ENCODE measurements around the gene PCDHGC5. TPM values are rescaled to one million over a fixed set of nuclear protein-coding genes. Genes with fewer than 3 reads are reported as not detected.

Gene PCDHGC5
- total RNA-seq, 4 donors from 2014 or later = 0.26 to 1.7 (median 1.5) TPM

DNA sequence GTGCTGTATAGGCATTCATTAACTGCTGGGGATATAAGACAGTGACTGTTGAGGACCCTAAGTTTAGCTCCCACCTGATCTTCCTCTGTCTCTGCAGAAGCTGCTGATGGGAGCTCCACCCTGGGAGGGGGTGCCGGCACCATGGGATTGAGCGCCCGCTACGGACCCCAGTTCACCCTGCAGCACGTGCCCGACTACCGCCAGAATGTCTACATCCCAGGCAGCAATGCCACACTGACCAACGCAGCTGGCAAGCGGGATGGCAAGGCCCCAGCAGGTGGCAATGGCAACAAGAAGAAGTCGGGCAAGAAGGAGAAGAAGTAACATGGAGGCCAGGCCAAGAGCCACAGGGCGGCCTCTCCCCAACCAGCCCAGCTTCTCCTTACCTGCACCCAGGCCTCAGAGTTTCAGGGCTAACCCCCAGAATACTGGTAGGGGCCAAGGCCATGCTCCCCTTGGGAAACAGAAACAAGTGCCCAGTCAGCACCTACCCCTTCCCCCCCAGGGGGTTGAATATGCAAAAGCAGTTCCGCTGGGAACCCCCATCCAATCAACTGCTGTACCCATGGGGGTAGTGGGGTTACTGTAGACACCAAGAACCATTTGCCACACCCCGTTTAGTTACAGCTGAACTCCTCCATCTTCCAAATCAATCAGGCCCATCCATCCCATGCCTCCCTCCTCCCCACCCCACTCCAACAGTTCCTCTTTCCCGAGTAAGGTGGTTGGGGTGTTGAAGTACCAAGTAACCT, 22.1 kb downstream of the PCDHGC5 start:
- intact Hi-C loops (cut with DNase I) = loop anchor here (5.0 kb wide), 1 partner anchor 34 kb away; the partner anchor contains the start of gene PCDHGC3

DNA sequence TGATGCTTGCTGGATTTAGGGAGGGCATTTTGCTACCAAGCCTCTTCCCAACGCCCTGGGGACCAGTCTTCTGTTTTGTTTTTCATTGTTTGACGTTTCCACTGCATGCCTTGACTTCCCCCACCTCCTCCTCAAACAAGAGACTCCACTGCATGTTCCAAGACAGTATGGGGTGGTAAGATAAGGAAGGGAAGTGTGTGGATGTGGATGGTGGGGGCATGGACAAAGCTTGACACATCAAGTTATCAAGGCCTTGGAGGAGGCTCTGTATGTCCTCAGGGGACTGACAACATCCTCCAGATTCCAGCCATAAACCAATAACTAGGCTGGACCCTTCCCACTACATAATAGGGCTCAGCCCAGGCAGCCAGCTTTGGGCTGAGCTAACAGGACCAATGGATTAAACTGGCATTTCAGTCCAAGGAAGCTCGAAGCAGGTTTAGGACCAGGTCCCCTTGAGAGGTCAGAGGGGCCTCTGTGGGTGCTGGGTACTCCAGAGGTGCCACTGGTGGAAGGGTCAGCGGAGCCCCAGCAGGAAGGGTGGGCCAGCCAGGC, 23.0 kb downstream of the PCDHGC5 start:
- peaks cover 21 to 87% (median 59%) of the 10 kb centered on the region in 3 donors for H3K4me1 ChIP-seq
- intact Hi-C loops (cut with DNase I) = loop anchor here (5.0 kb wide), 1 partner anchor 35 kb away; the partner anchor contains the start of gene PCDHGC3
- H3K36me3 ChIP-seq = peaks cover 0 to 62% (median 5%) of the 10 kb centered on the region in 3 donors
- H3K27ac ChIP-seq = peak overlapping the region; percentile 86 to 95 (median 94)
- DNase-seq = no peak
- WGBS, 2 donors = 31 to 60% methylated on average over 2 to 3 of the region's 4 CpGs
- no peaks in the 10 kb centered on the region for H3K9me3 ChIP-seq
- H3K27me3 ChIP-seq = no peaks in the 10 kb centered on the region
- peak overlapping the region in 2 of 4 donors; percentile 66 to 76 for H3K4me3 ChIP-seq
- no peak for TF ChIP-seq POLR2A (IDR thresholded peaks at IDR 0.05)
- TF ChIP-seq, protein P1, sequence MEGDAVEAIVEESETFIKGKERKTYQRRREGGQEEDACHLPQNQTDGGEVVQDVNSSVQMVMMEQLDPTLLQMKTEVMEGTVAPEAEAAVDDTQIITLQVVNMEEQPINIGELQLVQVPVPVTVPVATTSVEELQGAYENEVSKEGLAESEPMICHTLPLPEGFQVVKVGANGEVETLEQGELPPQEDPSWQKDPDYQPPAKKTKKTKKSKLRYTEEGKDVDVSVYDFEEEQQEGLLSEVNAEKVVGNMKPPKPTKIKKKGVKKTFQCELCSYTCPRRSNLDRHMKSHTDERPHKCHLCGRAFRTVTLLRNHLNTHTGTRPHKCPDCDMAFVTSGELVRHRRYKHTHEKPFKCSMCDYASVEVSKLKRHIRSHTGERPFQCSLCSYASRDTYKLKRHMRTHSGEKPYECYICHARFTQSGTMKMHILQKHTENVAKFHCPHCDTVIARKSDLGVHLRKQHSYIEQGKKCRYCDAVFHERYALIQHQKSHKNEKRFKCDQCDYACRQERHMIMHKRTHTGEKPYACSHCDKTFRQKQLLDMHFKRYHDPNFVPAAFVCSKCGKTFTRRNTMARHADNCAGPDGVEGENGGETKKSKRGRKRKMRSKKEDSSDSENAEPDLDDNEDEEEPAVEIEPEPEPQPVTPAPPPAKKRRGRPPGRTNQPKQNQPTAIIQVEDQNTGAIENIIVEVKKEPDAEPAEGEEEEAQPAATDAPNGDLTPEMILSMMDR (IDR thresholded peaks at IDR 0.05) = no peak

More for the DNA sequence above, 22.1 kb downstream of the PCDHGC5 start:
- Histone ChIP-seq H3K4me3 (no peak overlapping the region), H3K9me3 (no peaks in the 10 kb centered on the region), H3K4me1 (peaks cover 21 to 84% (median 53%) of the 10 kb centered on the region in 3 donors), H3K36me3 (peaks cover 0 to 62% (median 0%) of the 10 kb centered on the region in 3 donors), H3K27me3 (no peaks in the 10 kb centered on the region), H3K27ac (peak overlapping the region in 3 of 4 donors; percentile 46 to 95 (median 94))
- WGBS, 2 donors = 80 to 94% methylated on average over 6 to 9 of the region's 14 CpGs
- TF ChIP-seq, protein P1 (IDR thresholded peaks at IDR 0.05) = no peak
- TF ChIP-seq POLR2A (IDR thresholded peaks at IDR 0.05) = peak in 1 of 4 donors; percentile 20
- no peak for DNase-seq

DNA sequence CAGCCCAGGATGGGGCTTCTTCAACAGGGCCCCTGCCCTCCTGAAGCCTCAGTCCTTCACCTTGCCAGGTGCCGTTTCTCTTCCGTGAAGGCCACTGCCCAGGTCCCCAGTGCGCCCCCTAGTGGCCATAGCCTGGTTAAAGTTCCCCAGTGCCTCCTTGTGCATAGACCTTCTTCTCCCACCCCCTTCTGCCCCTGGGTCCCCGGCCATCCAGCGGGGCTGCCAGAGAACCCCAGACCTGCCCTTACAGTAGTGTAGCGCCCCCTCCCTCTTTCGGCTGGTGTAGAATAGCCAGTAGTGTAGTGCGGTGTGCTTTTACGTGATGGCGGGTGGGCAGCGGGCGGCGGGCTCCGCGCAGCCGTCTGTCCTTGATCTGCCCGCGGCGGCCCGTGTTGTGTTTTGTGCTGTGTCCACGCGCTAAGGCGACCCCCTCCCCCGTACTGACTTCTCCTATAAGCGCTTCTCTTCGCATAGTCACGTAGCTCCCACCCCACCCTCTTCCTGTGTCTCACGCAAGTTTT, 23.6 kb downstream of the PCDHGC5 start:
- no peak for TF ChIP-seq POLR2A (IDR thresholded peaks at IDR 0.05)
- TF ChIP-seq, protein P1 (IDR thresholded peaks at IDR 0.05) = peak; percentile 72 to 87 (median 83)
- Histone ChIP-seq H3K9me3 (no peaks in the 10 kb centered on the region), H3K4me1 (peaks cover 21 to 87% (median 54%) of the 10 kb centered on the region in 3 donors), H3K27me3 (no peaks in the 10 kb centered on the region), H3K36me3 (peaks cover 0 to 62% (median 8%) of the 10 kb centered on the region in 3 donors), H3K27ac (peak overlapping the region; percentile 86 to 95 (median 94)), H3K4me3 (peak overlapping the region; percentile 42 to 76 (median 64))
- intact Hi-C loops (cut with DNase I) = loop anchor here (5.0 kb wide), 1 partner anchor 35 kb away; the partner anchor contains the start of gene PCDHGC3
- WGBS, 2 donors = 2 to 6% methylated on average over 22 to 26 of the region's 28 CpGs
- no peak for DNase-seq

DNA sequence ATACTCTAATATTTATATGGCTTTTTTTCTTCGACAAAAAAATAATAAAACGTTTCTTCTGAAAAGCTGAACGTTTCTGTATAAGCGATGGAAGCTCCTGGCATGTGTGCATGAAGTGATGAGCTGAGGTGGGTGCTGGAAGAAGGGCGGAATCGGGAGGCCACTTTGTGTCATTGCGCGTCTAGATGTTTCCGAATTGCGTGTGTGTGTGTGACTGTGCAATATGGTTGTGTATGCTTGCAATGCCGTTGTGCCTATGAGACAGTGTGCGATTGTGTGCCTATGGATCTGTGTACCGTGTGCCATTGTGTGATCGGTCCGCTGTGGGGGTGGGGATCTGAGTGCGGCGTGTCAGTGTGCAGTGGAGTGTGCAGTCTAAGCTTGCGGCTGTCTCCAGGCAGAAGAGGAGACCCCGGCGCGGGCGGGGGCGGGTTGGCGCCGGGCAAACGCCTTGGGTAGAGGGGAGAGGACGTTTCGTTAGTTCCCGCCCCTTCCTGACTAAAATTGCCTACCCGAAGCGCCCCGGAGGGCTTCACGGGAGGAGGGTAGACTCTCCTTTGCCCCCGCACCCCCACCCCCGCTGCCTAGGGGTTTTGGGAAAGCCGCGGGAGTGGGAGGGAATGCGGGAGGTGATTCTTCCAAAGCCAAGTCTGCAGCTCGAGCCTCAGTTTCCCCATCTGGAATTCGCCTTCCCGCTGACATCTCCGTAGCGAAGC, 24.2 kb downstream of the PCDHGC5 start:
- TF ChIP-seq, protein P1 (IDR thresholded peaks at IDR 0.05) = no peak
- WGBS, 2 donors = 0% methylated on average over 3 to 18 of the region's 43 CpGs
- peaks cover 21 to 87% (median 52%) of the 10 kb centered on the region in 3 donors for H3K4me1 ChIP-seq
- H3K9me3 ChIP-seq = no peaks in the 10 kb centered on the region
- intact Hi-C loops (cut with DNase I) = loop anchor here (5.0 kb wide), 1 partner anchor 36 kb away; the partner anchor contains the start of gene PCDHGC3
- peak overlapping the region; percentile 86 to 95 (median 94) for H3K27ac ChIP-seq
- H3K36me3 ChIP-seq = peaks cover 0 to 62% (median 8%) of the 10 kb centered on the region in 3 donors
- H3K4me3 ChIP-seq = peak overlapping the region; percentile 42 to 76 (median 64)
- H3K27me3 ChIP-seq = no peaks in the 10 kb centered on the region
- no peak for DNase-seq
